Left hindlimb (tissue), 1 donor: ENCODE data around the gene PGAP3.

Source experiments
- DNase-seq: peaks from one replicate; pipeline ENCODE4 v3.0.0-alpha.2; 2018

PGAP3 gene

GRCh38 chr17:39655105-39655504 lies 32.8 kb downstream of the PGAP3 start:
- DNase-seq: no peak

DNA sequence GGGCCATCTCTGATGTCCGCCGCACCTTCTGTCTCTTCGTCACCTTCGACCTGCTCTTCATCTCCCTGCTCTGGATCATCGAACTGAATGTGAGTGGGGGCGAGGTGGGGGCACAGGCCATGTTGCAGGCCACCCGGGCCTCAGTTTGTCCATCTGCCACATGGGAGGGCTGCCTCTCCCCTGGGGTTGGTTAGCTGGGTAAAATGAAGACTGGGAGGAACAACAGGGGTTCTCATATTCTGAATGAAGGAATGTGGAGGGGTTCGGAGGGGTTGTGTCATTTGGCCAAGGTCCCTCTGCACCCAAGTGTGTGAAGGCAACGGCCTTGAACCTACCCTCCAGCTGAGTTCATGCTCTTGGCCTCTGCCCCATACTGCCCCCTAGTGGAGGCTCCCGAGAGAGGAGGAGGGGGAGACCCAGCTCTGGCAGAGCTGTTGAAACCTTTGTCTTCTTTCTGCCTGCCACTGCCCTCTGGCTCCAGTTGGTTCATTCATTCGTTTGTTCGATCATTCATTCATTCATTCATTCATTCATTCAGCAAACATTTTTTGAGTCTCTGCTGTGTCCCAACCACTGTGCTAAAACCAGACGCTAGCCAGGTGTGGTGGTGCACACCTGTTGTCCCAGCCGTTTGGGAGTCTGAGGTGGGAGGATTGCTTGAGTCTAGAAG lies 34.1 kb downstream of the PGAP3 start:
- no peak for DNase-seq

GRCh38 chr17:39653316-39653661 lies 34.6 kb downstream of the PGAP3 start:
- DNase-seq: no peak

- no peak for DNase-seq
Observed at GRCh38 chr17:39652587-39653315, 35.1 kb downstream of the PGAP3 start.

DNA sequence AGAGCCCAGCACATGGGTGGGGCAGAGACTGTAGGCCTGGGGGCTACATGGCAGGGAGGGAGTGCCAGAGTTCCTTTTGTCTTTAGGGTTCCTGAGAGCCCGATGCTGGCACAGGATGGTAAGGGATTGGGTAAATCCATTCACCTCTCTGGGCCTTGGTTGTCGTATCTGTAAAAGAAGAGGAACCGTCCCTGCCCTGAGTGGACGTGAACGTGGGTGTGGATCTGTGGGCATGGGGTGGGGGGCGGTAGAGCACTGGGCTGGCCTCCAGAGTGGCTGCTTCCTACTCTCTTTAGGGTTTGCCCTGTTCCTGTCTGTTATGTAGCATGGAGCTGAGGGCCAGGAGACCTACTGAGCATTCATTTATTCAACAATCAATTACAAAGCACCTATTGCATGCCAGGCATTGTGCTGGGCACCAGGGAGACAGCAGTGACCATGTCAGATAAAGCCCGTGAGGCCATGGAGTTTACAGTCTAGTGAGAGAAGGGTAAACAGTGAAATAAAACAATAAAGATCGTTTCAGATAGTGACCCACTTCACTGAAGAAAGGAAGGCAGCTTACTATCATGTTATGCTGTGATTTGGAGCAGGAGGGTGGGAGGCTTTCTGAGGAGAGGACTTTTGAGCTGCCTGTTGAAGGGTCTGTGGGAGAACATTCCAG lies 35.8 kb downstream of the PGAP3 start:
- no peak for DNase-seq

DNA sequence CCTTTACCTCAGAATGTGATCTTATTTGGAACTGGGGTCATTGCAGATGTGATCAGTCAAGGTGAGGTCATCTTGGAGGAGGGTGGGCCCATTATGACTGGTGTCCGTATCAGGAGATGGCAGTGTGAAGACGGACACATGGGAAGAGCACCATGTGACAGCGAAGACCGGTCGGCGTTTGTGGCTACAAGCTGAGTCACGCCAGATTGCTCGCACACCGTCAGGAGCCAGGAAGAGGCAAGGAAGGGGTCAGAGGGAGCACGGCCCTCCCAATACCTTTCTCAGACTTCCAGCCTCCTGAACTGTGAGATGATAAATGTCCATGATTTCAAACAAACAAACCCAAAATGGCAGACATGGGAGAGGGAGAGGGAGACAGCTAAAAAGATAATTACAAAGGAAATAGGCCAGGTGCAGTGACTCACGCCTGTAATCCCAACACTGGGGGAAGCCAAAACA lies 37.7 kb downstream of the PGAP3 start:
- no peak for DNase-seq

DNA sequence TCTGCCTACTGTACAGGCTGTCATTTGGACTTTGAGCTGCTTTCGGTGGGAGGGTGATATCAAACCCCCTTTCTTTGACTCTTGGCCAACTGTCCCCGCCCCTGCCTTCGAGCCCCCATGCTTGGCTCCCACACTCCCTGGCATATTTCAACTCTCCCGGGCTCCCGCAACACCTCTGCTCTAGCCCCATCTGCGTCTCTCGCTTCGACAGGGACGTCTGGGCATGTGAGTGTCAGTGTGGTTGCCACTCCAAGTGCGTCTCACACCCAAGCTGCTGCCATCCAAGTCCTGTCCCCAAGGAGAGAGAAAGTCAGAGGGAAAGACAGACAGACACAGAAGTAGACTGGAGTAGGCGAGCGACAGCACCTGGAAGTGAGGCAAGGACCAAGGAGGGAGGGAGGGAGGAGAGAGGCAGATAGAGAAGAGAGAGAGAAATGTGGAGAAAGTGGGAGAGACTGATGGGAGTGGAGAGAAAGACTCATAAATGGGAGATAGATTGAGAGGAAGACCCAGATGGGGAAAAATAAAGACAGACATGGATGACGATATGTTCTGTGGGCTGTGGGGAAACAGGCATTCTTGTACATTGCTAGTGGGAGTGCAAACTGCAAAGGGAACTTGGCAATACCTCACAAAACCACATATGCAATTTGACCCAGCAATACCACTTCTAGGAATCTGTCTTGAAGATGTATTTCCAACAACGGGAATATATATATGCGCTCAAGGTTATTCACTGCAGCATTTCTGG lies 39.1 kb downstream of the PGAP3 start:
- DNase-seq: no peak

DNA sequence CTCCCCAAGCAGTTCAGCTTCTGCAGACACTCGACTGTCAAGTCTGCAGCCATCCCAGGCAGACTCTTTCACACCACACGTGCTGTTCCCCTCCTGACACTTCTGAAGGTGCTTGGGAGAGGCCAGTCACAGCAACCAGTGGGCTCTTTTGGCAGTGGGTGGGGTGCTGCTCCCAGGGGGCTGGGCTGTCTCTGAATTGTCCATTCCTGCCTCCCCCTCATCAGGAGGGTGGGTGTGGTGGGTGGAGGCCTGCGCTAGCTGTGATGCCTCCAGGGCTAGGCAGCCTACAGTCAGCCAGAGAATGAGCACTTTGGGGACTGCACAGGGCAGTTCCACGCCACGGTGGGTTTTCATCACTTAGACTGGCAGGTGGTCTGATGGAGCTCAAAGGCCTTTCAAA lies 40.6 kb downstream of the PGAP3 start:
- DNase-seq: no peak

- DNase-seq: no peak
Observed at GRCh38 chr17:39643271-39643670, 44.6 kb downstream of the PGAP3 start.

DNA sequence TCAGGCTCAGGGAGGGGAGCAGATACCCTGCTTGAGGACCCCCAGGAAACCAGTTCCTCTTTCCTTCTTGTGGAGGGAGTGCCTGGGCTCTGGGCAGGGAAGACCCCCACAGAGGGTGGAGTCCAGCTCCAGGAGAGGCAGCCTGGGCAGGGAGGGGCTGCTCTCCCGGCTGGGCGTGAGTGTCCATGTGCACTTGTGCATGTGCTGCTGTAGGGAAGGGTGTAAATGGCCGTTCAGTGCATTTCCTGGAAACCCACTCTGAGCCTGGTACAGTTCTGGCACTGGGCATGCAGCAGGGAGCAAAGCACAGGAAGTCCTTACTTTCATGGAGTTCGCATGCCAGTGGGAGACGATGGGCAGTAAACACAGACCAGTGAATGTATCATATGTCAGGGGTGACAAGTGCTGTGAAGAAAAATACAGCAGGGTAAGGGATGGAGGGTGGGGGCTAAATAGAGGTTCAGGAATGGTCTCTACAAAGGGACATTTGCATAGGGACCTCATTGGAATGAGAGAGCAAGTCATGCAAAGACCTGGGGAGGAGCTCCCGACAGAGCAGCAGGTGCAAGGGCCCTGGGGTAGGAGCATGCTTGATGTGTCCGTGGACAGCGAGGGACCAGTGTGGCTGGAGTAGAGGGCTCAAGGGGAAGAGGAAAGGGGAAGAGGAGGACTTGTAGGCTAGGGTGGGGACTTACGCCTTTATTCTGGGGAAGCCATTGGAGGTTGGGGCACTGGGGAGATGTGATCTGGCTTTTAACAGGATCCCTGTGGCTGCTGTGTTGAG lies 45.4 kb downstream of the PGAP3 start:
- DNase-seq: no peak

DNA sequence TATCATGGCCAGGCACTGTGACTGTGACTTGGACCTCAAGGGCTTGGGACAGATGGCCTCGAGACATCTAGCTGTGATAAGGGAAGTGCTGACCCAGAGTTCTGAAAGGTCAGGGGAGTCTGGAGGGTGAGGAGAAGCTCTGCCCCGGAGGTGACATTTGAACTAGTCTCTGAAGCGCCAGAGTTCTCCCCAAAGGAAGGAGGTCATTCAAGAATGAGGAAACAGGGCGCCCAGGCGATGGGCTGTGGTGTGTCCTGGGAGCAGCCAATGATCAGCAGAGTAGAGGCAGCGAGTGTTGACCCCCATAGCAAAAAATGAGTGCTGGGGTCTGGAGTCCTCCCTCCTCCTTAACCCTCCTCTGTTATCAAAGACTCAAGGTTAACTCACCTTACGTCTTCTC lies 46.0 kb downstream of the PGAP3 start:
- DNase-seq: no peak

DNA sequence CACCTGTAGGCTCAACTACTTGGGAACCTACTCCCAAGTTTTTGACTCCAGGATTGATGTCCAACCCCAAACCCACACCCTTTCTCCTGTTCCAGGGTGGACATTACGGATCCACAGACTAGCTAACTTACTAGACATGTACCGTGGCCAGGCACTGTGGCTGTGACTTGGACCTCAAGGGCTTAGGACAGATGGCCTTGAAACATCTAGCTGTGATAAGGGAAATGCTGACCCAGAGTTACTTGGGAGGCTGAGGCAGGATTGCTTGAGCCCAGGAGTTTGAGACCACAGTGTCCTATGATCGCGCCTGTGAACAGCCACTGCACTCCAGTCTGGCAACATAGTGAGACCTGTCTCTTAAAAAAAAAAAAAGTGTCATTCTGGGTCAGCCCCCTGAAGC lies 46.8 kb downstream of the PGAP3 start:
- DNase-seq: no peak

DNA sequence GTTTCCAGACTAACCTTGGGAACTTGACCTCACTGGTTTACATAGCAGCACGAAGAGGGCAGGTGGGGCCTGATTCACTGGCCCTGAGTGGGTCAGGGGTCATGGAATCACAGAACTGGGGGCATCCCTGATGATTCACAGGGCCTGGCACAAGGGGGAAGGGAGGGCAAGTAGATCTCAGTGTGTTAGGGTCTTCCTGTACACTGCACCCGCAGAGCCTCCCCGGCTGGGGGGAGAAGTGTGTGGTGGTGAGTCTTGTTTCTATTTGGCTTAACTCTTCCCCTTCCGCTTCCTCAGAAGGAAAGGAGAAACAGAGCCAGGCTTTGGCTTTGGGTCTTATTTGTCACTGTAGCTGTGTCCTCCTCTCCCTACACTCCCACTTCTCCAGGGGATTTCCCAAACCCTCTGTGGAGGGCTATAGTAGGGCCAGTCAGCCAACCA lies 47.2 kb downstream of the PGAP3 start:
- no peak for DNase-seq

DNA sequence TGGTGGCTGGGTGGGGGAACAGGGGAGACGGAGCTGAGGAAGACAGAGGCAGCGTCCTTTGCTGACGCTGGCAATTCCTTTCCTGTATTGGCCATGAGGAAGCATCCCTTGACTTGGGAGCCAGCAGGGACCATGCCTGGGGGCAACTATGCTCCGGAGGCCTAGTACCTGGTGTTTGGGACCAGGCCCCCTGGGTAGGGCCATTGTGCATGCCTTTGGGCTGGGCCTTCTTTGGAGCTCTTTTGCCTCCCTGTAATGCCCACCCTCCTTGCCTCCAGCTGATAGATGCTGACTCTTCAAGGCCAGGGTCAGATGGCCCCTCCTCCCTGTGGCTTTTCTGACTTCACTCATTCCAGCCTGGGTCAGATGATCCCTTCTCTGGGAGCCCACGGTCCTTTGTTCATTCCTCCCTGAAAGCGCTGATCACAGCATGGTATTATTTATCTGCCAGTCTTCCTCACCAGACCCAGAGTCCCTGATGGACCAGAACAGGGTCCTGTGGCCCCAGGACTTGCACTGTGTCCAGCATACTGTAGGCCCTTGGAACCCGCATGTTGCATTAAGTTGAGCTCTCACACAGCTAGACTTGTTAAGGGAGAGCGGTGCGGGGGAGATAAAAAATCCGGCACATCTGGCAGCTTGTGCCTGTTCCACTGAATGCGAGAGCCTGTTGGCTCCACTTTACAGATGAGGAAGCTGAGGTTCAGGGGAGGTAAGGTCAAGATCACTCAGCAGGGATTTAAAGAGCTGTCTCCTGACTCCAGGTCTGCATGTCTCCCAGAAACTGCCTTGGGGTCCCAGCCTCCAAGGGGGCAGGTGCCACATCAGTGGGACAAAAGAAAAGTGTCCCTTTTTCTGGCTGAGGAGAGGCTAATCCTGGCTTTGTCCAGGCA lies 48.0 kb downstream of the PGAP3 start:
- no peak for DNase-seq

DNA sequence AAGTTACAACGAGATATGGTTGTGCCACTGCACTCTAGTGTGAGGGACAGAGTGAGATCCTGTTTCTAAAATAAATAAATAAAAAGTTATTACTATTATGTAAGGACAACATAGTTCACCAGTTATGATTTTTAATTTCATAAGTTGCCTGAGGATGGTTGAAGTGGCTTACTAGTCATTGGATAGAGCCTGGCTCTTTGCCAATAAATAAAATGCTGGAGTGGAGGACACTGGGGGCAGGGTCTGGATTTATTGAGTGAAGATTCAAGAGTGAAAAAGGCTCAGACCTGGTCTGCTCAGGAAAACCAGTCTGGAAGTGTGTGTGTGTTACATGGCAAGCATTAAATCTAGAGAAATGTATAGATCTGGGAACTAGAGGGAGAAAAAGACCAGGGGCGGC lies 48.8 kb downstream of the PGAP3 start:
- DNase-seq: no peak

DNA sequence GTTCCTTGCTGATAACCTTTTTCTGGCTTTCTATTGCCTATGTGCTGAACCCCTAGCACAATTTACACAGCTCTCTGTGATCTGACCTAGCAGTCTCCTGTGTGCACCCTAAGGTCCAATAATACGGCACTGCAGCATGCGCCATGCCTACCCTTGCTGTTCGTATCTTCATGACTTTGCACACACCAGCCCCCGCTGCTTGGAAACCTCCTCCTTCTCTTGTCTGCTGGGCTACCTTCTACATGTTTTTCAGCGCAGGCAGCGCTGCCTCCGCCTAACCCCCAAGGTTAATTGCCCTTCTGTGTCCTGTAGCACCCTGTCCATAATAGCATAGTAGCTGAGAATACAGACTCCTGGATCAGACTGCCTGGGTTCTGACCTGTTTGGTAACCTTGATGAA lies 49.5 kb downstream of the PGAP3 start:
- no peak for DNase-seq

GRCh38 chr17:39636927-39637736 lies 50.7 kb downstream of the PGAP3 start, which contains the start of gene STARD3:
TSS of gene STARD3 (plus strand) at chr17:39637144. CDS start at chr17:39653532, 16,388 bp downstream.
- DNase-seq: peak; percentile 91

GRCh38 chr17:39636587-39636926 lies 51.3 kb downstream of the PGAP3 start:
- DNase-seq: no peak

DNA sequence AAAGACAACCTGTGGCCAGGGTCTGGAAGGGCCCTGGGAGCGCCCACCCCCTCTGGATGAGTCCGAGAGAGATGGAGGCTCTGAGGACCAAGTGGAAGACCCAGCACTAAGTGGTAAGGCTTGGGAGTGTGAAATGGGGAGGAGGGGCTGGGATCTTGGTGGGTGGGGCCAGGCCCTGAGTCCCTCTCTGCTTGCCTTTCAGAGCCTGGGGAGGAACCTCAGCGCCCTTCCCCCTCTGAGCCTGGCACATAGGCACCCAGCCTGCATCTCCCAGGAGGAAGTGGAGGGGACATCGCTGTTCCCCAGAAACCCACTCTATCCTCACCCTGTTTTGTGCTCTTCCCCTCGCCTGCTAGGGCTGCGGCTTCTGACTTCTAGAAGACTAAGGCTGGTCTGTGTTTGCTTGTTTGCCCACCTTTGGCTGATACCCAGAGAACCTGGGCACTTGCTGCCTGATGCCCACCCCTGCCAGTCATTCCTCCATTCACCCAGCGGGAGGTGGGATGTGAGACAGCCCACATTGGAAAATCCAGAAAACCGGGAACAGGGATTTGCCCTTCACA lies 52.2 kb downstream of the PGAP3 start:
- no peak for DNase-seq

DNA sequence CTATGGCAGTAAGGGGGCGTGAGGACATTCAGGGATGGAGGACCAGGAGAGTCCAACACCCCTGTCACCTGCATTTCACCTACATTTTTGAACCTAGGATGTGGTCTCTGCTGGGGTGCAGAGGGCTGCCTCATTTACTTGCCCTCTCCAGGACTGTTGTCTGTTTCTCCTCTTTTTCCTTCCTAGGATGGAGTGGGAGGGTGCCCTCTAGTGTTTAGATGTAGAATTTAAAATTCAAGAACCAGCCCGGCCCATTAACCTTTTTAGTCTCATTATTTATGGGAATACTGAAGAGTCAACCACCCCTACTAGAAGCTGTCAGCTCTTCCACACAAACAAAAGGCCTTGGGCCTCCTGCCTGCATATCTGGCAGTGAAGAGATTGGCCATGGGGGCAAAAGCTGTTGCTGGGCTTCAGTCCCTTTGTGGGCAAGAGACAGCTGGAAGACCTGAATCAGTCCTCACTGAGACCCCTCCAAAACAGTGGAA lies 53.4 kb downstream of the PGAP3 start:
- no peak for DNase-seq
